Epithelial cell of prostate (primary cell): ENCODE measurements around the gene PROSER1.

Source experiments
- DNase-seq: peaks from one replicate; pipeline ENCODE4 v3.0.0-alpha.2; 2011; ENCODE audit warnings: low read depth, low spot score
- H3K27ac ChIP-seq: fragments of 450-650 bp; 2 replicates; pipeline ENCODE4 v1.5.1; 2017; ENCODE audit warnings: mild to moderate bottlenecking

The PROSER1 gene

DNA sequence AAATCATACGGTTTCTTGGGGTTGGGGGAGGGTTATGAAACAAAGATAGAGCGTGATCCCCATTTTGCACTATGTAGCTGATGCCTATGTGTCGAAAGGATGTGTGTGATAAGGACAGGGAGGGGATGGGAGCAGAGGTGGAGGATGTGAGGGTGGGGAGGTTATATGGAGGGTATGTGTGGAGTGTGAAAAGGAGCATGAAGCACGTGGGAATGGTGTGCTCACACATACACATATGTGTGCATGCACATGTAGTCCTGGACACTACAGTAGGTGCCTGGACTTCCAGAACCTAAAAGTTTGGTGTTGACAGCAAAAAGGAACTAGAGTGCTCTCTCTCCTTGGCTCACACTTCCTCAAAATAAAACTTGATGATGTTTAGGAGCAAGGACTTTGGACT lies 72.6 kb downstream of the PROSER1 start:
- DNase-seq, result no peak
- no peak overlapping the region for H3K27ac ChIP-seq

DNA sequence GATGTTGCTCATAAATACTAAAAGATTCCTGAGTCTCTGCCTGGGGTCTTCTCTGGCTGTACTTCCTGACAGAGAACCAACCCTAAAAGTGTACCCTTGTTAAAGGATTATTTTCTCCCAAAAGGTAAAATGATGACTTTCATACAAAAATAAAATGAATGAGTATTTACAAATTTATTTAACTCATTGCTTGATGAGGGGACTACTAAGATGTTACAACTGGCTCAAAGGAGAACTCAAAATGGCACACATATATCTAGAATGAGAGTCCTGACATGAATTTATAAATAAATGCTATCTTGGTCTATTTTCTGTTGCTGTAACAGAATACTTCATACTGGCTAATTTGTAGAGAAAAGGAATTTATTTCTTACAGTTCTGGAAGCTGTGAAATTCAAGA lies 77.7 kb downstream of the PROSER1 start:
- DNase-seq, result no peak
- H3K27ac ChIP-seq, result no peak overlapping the region
